Fibroblast of lung (primary cell): ENCODE data around the gene PHLDB1. TPM values are rescaled to one million over a fixed set of nuclear protein-coding genes. Genes with fewer than 3 reads are reported as not detected.

Experiments used
- DNase-seq, 2 donors: peaks; one replicate each; pipeline versions ENCODE4 v3.0.0 to v3.0.0-alpha.2; 2010; ENCODE audit warnings: low read depth in 2 of 2
- H2AFZ ChIP-seq: 2 replicates; pipeline ENCODE4 v1.5.1; 2012; ENCODE audit warnings: low read length, control low read depth, inconsistent platforms
- H3K27ac ChIP-seq: 2 replicates; pipeline ENCODE4 v1.5.1; 2011; ENCODE audit warnings: low read length, control low read depth; ENCODE audit not compliant: insufficient read depth
- H3K27me3 ChIP-seq: 2 replicates; pipeline ENCODE4 v1.5.1; 2011; ENCODE audit warnings: mild to moderate bottlenecking, low read length; ENCODE audit not compliant: control insufficient read depth, insufficient read depth
- H3K36me3 ChIP-seq: 2 replicates; pipeline ENCODE4 v1.5.1; 2011; ENCODE audit warnings: low read length; ENCODE audit not compliant: control insufficient read depth, insufficient read depth
- H3K4me1 ChIP-seq: 2 replicates; pipeline ENCODE4 v1.5.1; 2011; ENCODE audit warnings: low read length; ENCODE audit not compliant: control insufficient read depth, insufficient read depth; ENCODE audit errors: extremely low read depth
- H3K4me2 ChIP-seq: 2 replicates; pipeline ENCODE4 v1.5.1; 2011; ENCODE audit warnings: low read length, control low read depth; ENCODE audit not compliant: insufficient read depth; ENCODE audit errors: extremely low read depth
- H3K4me3 ChIP-seq, 4 experiments: fragments of 200-600 bp in 1 of 4; sonication (generic) in 1 of 4; replicated peaks in 1 of 4; 2 replicates each; pipeline ENCODE4 v1.5.1; 2011 to 2016; ENCODE audit warnings: low read length in 4 of 4, low read depth in 3 of 4, mild to moderate bottlenecking in 3 of 4, control low read depth in 2 of 4, inconsistent platforms in 1 of 4, mixed read lengths in 1 of 4; ENCODE audit not compliant: insufficient read depth in 1 of 4; ENCODE audit errors: control extremely low read depth in 1 of 4
- H3K79me2 ChIP-seq: 2 replicates; pipeline ENCODE4 v1.5.1; 2012; ENCODE audit warnings: mild to moderate bottlenecking, low read length, inconsistent platforms; ENCODE audit not compliant: control insufficient read depth, insufficient read depth
- H3K9ac ChIP-seq: 2 replicates; pipeline ENCODE4 v1.5.1; 2011; ENCODE audit warnings: mild to moderate bottlenecking, low read length, control low read depth; ENCODE audit not compliant: insufficient read depth
- H3K9me3 ChIP-seq: 2 replicates; pipeline ENCODE4 v1.5.1; 2012; ENCODE audit warnings: low read depth, low read length; ENCODE audit not compliant: control insufficient read depth, insufficient read depth
- H4K20me1 ChIP-seq: 2 replicates; pipeline ENCODE4 v1.5.1; 2011; ENCODE audit warnings: low read length; ENCODE audit not compliant: control insufficient read depth, insufficient read depth; ENCODE audit errors: extremely low read depth
- CTCF ChIP-seq, 2 donors: IDR thresholded peaks in 1 of 2; conservative IDR thresholded peaks in 1 of 2; 1 replicate in 1 of 2; 2 replicates in 1 of 2; pipeline ENCODE4 v1.5.1; 2011 to 2012; ENCODE audit warnings: low read length in 2 of 2, control low read depth in 1 of 2, inconsistent platforms in 1 of 2, low read depth in 1 of 2, mild to moderate bottlenecking in 1 of 2
- EZH2 ChIP-seq: IDR thresholded peaks from 2 replicates; pipeline ENCODE4 v1.5.1; 2012; ENCODE audit warnings: low read length, control low read depth, mild to moderate bottlenecking; ENCODE audit errors: missing control alignments
- polyA minus RNA-seq: library from RNA; depleted of rRNA, polyadenylated mRNA; stranded (reverse); fragments of >200 nt; gene quantifications from 2 replicates; pipeline ENCODE4 v1.2.3, GENCODE V29; 2011; ENCODE audit warnings: low replicate concordance
- polyA plus RNA-seq, 2 donors: library from polyadenylated mRNA; depleted of rRNA in 1 of 2; stranded (reverse) in 1 of 2; unstranded in 1 of 2; fragments of >200 nt; gene quantifications; 2 replicates each; pipeline ENCODE4 v1.2.1, GENCODE V29; 2011 to 2012; ENCODE audit warnings: missing spikeins in 1 of 2
- total RNA-seq: library from RNA; depleted of rRNA; stranded (reverse); fragments of >200 nt; gene quantifications from 2 replicates; pipeline ENCODE4 v1.2.1, GENCODE V29; 2014

The PHLDB1 gene
- total RNA-seq (45.5 and 51.4 TPM in 2 replicates), polyA plus RNA-seq (59.0 and 61.4 TPM in 2 replicates), polyA minus RNA-seq (196 and 273 TPM in 2 replicates)
- 73.6 and 78.7 TPM in 2 replicates for polyA plus RNA-seq (2012)

- Histone ChIP-seq H3K9me3 (no peaks in the 10 kb centered on the region), H3K4me1 (peaks cover 50% of the 10 kb centered on the region), H3K79me2 (peaks cover 38% of the 10 kb centered on the region), H2AFZ (no peak within 1 kb of the TSS), H3K27me3 (no peaks in the 10 kb centered on the region), H3K27ac (peak within 1 kb of the TSS; percentile 98), H4K20me1 (no peaks in the 10 kb centered on the region), H3K4me3 (peak within 1 kb of the TSS; percentile 76 to 88 (median 81)), H3K4me2 (peak within 1 kb of the TSS; percentile 80), H3K9ac (peak within 1 kb of the TSS; percentile 99), H3K36me3 (peaks cover 3% of the 10 kb centered on the region)
- TF ChIP-seq EZH2: no peak
- peak; percentile 53 to 56 for TF ChIP-seq CTCF (conservative IDR thresholded peaks at IDR 0.05 in 1 of 2, IDR thresholded peaks at IDR 0.05 in 1 of 2; ENCODE audit: low read depth in 1 of 2, low read length in 2 of 2)
- DNase-seq: peak; percentile 66 to 78
These were observed at the start of gene PHLDB1 for GRCh38 chr11:118607401-118608359. Gene PHLDB1 (plus strand): TSS chr11:118607615. CDS start chr11:118613837, 6,222 bp downstream.

DNA sequence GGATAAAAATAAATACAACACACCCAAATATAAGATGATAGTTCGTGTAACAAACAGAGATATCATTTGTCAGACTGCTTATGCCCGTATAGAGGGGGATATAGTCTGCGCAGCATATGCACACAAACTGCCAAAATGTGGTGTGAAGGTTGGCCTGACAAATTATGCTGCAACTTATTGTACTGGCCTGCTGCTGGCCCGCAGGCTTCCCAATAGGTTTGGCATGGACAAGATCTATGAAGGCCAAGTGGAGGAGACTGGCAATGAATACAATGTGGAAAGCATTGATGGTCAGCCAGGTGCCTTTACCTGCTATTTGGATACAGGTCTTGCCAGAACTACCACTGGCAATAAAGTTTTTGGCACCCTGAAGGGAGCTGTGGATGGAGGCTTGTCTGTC lies 46.6 kb upstream of the PHLDB1 start:
- H3K9ac ChIP-seq: no peak overlapping the region
- no peak overlapping the region for H3K4me2 ChIP-seq
- no peak overlapping the region for H3K4me3 ChIP-seq
- H2AFZ ChIP-seq: no peak overlapping the region
- H3K4me1 ChIP-seq: peaks cover 2% of the 10 kb centered on the region
- no peaks in the 10 kb centered on the region for H4K20me1 ChIP-seq
- no peak overlapping the region for H3K27ac ChIP-seq
- H3K27me3 ChIP-seq: no peaks in the 10 kb centered on the region
- H3K9me3 ChIP-seq: no peaks in the 10 kb centered on the region
- DNase-seq: no peak
- no peaks in the 10 kb centered on the region for H3K79me2 ChIP-seq
- H3K36me3 ChIP-seq: no peaks in the 10 kb centered on the region
- TF ChIP-seq EZH2 (no peak), CTCF (conservative IDR thresholded peaks at IDR 0.05 in 1 of 2, IDR thresholded peaks at IDR 0.05 in 1 of 2; ENCODE audit: low read depth in 1 of 2, low read length in 2 of 2) (no peak)

DNA sequence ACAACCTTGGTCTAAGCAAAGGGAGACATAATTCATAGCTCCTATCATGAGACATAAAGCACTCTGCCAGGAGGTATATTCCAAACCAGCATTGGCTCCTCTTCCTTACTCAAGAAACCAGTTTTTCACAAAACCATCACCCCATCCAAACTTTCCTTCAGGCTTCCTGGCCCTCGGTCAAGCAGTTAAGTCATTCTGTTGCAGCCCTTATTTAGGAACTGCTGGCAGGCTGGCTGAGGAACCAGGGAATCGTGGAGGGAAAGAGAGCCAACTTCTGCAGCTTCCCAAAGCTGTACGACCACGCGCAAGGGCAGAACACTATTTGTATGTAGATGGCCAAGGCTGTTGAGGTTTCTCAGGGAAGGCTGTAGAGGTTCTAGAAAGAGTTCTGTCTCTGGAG lies 42.4 kb upstream of the PHLDB1 start:
- H3K4me3 ChIP-seq: peak overlapping the region in 3 of 4 experiments; percentile 25 to 94 (median 64)
- TF ChIP-seq CTCF (conservative IDR thresholded peaks at IDR 0.05 in 1 of 2, IDR thresholded peaks at IDR 0.05 in 1 of 2; ENCODE audit: low read depth in 1 of 2, low read length in 2 of 2) (no peak), EZH2 (no peak)
- H3K27ac ChIP-seq: peak overlapping the region; percentile 4
- H3K9me3 ChIP-seq: no peaks in the 10 kb centered on the region
- H3K36me3 ChIP-seq: no peaks in the 10 kb centered on the region
- peak overlapping the region; percentile 60 for H3K4me2 ChIP-seq
- peaks cover 2% of the 10 kb centered on the region for H3K4me1 ChIP-seq
- H4K20me1 ChIP-seq: no peaks in the 10 kb centered on the region
- no peak overlapping the region for H3K9ac ChIP-seq
- no peak overlapping the region for H2AFZ ChIP-seq
- no peaks in the 10 kb centered on the region for H3K27me3 ChIP-seq
- no peaks in the 10 kb centered on the region for H3K79me2 ChIP-seq
- peak; percentile 16 to 34 for DNase-seq
